Colonic mucosa (tissue), 4 donors: Measurements from ENCODE around the gene KARS1. TPM values are rescaled to one million over a fixed set of nuclear protein-coding genes. Genes with fewer than 3 reads are reported as not detected.
A peak's percentile ranks its signal among the peaks of the same experiment; 100 is the strongest.

Experiments used
- DNase-seq: peaks from one replicate; pipeline ENCODE4 v3.0.0-alpha.2; 2020
- H3K27ac ChIP-seq: fragments of 200-600 bp; one replicate; pipeline ENCODE4 v1.8.0; 2021
- H3K27me3 ChIP-seq: fragments of 200-600 bp; one replicate; pipeline ENCODE4 v1.8.0; 2021
- H3K36me3 ChIP-seq: fragments of 200-600 bp; one replicate; pipeline ENCODE4 v1.8.0; 2021
- H3K4me1 ChIP-seq: fragments of 200-600 bp; one replicate; pipeline ENCODE4 v1.8.0; 2021; ENCODE audit warnings: mild to moderate bottlenecking
- H3K4me3 ChIP-seq: fragments of 200-600 bp; one replicate; pipeline ENCODE4 v1.8.0; 2021
- H3K9ac ChIP-seq, 2 donors: one replicate each; pipeline ENCODE4 v1.7.0; 2013; ENCODE audit warnings: control low read depth in 2 of 2, low read depth in 2 of 2, low read length in 2 of 2
- H3K9me3 ChIP-seq: fragments of 200-600 bp; one replicate; pipeline ENCODE4 v1.8.0; 2021
- CTCF ChIP-seq: fragments of 200-600 bp; IDR thresholded peaks from one replicate; pipeline ENCODE4 v1.8.0; 2022; ENCODE audit warnings: antibody characterized with exemption, mild to moderate bottlenecking
- intact Hi-C: fragments of 100-400 bp; cut with DNase I; formaldehyde crosslinking; loops from one replicate; pipeline ENCODE4 v1.14.1; 2022
- total RNA-seq, 2 donors: library from RNA; stranded (reverse); fragmentation: NEBNext Ultra II Directional in 1 of 2; extraction: Animal tissue kit (Norgen Biotek cat#: 25700) in 1 of 2; gene quantifications; one replicate each; pipeline ENCODE4 v1.2.1, GENCODE V29; 2021
- donor health status: healthy.
- donor health status: DM: no; HTN: no; CAD: no.
- donor health status: DM: no; HTN: no; CAD: no.

Gene KARS1
- total RNA-seq, 2 donors from 2014 or later, result 102 to 151 TPM

- Histone ChIP-seq H3K9me3 (no peaks in the 10 kb centered on the region), H3K4me1 (no peaks in the 10 kb centered on the region), H3K36me3 (peaks cover 16% of the 10 kb centered on the region), H3K27me3 (no peaks in the 10 kb centered on the region), H3K4me3 (no peak overlapping the region), H3K9ac (no peak overlapping the region), H3K27ac (no peak overlapping the region)
- intact Hi-C loops, result loop anchor here (10.0 kb wide), 1 partner anchor 153 kb away; no protein-coding TSS in a partner anchor
- no peak for DNase-seq
- no peak for TF ChIP-seq CTCF
These were observed 19.6 kb downstream of the KARS1 start for GRCh38 chr16:75627851-75628250.

- Histone ChIP-seq H3K9me3 (no peaks in the 10 kb centered on the region), H3K9ac (no peak overlapping the region), H3K36me3 (peaks cover 12% of the 10 kb centered on the region), H3K4me3 (no peak overlapping the region), H3K27me3 (no peaks in the 10 kb centered on the region), H3K4me1 (peaks cover 6% of the 10 kb centered on the region), H3K27ac (no peak overlapping the region)
- no peak for TF ChIP-seq CTCF
- intact Hi-C loops, result loop anchor here (10.0 kb wide), 1 partner anchor 152 kb away; no protein-coding TSS in a partner anchor
- DNase-seq, result no peak
These were observed 20.7 kb downstream of the KARS1 start for GRCh38 chr16:75626806-75627205.

DNA sequence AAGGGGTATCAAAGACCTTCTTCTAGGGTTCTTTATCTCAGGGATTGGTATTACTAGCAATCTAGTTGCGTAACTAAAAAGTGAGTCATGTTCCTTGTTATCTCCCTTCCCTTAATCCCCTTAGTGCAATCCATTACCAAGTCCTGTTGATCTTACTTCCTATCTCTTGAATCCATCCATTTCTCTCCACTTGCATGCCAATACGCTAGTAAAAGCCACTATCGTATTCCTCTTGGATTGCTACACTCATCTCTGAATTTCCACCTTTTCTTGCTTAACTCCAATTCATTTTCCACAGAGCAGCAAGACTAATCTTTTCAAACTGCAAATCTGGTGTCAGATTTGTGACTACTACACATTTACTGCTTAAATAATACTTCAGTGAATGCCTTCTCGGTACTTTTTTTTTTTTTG, 22.5 kb downstream of the KARS1 start:
- no peaks in the 10 kb centered on the region for H3K27me3 ChIP-seq
- peaks cover 10% of the 10 kb centered on the region for H3K36me3 ChIP-seq
- intact Hi-C loops, result loop anchor here (10.0 kb wide), 1 partner anchor 150 kb away; no protein-coding TSS in a partner anchor
- H3K4me3 ChIP-seq, result no peak overlapping the region
- H3K9me3 ChIP-seq, result no peaks in the 10 kb centered on the region
- H3K4me1 ChIP-seq, result peaks cover 16% of the 10 kb centered on the region
- no peak for TF ChIP-seq CTCF
- no peak overlapping the region for H3K27ac ChIP-seq
- no peak overlapping the region for H3K9ac ChIP-seq
- no peak for DNase-seq

DNA sequence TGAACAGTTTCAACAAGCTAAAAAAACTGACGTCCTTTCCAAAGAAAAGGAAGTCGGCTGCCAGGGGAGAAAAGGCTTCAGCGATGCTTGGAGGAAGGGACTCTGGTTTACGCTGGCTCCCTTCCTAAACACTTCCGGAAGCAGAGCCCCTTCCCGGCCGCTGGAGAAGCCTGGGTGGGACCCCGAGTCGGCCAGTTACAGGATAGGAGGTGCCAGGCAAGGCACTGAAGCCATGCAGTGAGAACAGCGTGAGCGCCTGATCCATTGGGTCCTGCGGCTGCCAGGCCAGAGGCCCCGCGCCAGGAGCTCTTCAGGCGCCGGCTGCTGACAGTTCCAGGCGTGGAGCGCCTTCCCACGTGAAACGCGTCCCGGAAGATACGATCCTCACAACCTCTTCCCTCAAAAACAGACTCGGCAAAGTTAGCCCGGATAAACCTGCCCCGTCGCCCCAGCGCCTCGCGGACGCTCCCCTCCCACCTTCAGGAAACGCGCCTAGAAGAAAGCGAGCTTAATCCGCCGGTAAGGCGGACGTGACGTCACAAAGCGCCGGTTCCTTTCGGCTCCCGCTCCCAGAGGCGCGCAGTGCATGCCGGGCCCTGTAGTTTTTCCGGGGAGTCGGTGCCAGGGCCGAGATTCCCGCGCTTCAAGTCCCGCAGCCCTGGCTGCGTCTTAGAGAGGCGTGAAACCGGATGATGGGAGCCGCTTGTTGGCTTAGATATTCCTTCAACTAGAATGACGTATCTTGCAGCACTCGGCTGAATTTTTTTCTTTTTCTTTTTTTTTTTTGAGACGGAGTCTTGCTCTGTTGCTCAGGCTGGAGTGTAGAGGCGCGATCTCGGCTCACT, 24.5 kb downstream of the KARS1 start, which contains the start of gene ADAT1:
TSS of gene ADAT1 (minus strand) at position 521 of the 845 bp plus-strand sequence. CDS start 2,482 bp downstream, outside the sequence.
- peak within 1 kb of the TSS; percentile 97 for H3K27ac ChIP-seq
- TF ChIP-seq CTCF, result no peak
- no peaks in the 10 kb centered on the region for H3K27me3 ChIP-seq
- DNase-seq, result peak; percentile 99
- peak within 1 kb of the TSS; percentile 93 for H3K4me3 ChIP-seq
- peaks cover 16% of the 10 kb centered on the region for H3K4me1 ChIP-seq
- H3K9ac ChIP-seq, result peak within 1 kb of the TSS; percentile 88 to 91
- intact Hi-C loops, result loop anchor here (10.0 kb wide), 1 partner anchor 148 kb away; no protein-coding TSS in a partner anchor
- no peaks in the 10 kb centered on the region for H3K9me3 ChIP-seq
- H3K36me3 ChIP-seq, result no peaks in the 10 kb centered on the region

- H3K27me3 ChIP-seq, result no peaks in the 10 kb centered on the region
- no peaks in the 10 kb centered on the region for H3K36me3 ChIP-seq
- no peak for DNase-seq
- H3K4me3 ChIP-seq, result no peak overlapping the region
- no peak overlapping the region for H3K9ac ChIP-seq
- no peaks in the 10 kb centered on the region for H3K9me3 ChIP-seq
- H3K4me1 ChIP-seq, result peaks cover 16% of the 10 kb centered on the region
- TF ChIP-seq CTCF, result peak; percentile 39
- H3K27ac ChIP-seq, result no peak overlapping the region
- intact Hi-C loops, result loop anchor here (10.0 kb wide), 1 partner anchor 146 kb away; no protein-coding TSS in a partner anchor
These were observed 26.3 kb downstream of the KARS1 start for GRCh38 chr16:75621170-75621477.
